Measurements from ENCODE around the gene PET117. TPM values are rescaled to one million over a fixed set of nuclear protein-coding genes. Genes with fewer than 3 reads are reported as not detected.

Gene PET117
- total and polyA plus RNA-seq, 12 donors = 4.5 to 45.4 (median 17.8) TPM

GRCh38 chr20:18164356-18164755 is 26.7 kb downstream of the PET117 start:
- no peak overlapping the region for H3K4me3 ChIP-seq
- no peaks in the 10 kb centered on the region for H3K9me3 ChIP-seq (replicated peaks in 1 of 3)
- H3K4me1 ChIP-seq (replicated peaks in 1 of 2) = peaks cover 0 to 10% of the 10 kb centered on the region in 2 donors
- DNase-seq = no peak
- 93 to 97% (median 96%) methylated on average over 2 of the region's 2 CpGs for WGBS, 4 donors
- TF ChIP-seq CTCF (IDR thresholded peaks at IDR 0.05) (no peak), POLR2A (IDR thresholded peaks at IDR 0.05) (no peak)
- H3K27me3 ChIP-seq = no peaks in the 10 kb centered on the region
- H3K36me3 ChIP-seq (replicated peaks in 1 of 2) = peaks cover 0 to 34% of the 10 kb centered on the region in 2 donors
- no peak overlapping the region for H3K27ac ChIP-seq
- intact Hi-C loops (cut with DNase I) = no loop called here

- 62 to 75% (median 71%) methylated on average over 3 of the region's 3 CpGs for WGBS, 4 donors
- Histone ChIP-seq H3K36me3 (replicated peaks in 1 of 2) (peaks cover 0 to 23% of the 10 kb centered on the region in 2 donors), H3K4me1 (replicated peaks in 1 of 2) (peaks cover 0 to 10% of the 10 kb centered on the region in 2 donors), H3K4me3 (no peak overlapping the region), H3K9me3 (replicated peaks in 1 of 3) (no peaks in the 10 kb centered on the region), H3K27ac (no peak overlapping the region), H3K27me3 (no peaks in the 10 kb centered on the region)
- intact Hi-C loops (cut with DNase I) = no loop called here
- DNase-seq = peak in 1 of 7 donors; percentile 3
- TF ChIP-seq POLR2A (IDR thresholded peaks at IDR 0.05) (no peak), CTCF (IDR thresholded peaks at IDR 0.05) (no peak)
Observed at GRCh38 chr20:18165553-18165952, 27.9 kb downstream of the PET117 start.

GRCh38 chr20:18166241-18166881 is 28.7 kb downstream of the PET117 start:
- peaks cover 0 to 21% of the 10 kb centered on the region in 2 donors for H3K36me3 ChIP-seq (replicated peaks in 1 of 2)
- 72 to 80% (median 78%) methylated on average over 5 of the region's 5 CpGs for WGBS, 4 donors
- no peak for TF ChIP-seq POLR2A (IDR thresholded peaks at IDR 0.05)
- no peak for TF ChIP-seq CTCF (IDR thresholded peaks at IDR 0.05)
- peaks cover 0 to 10% of the 10 kb centered on the region in 2 donors for H3K4me1 ChIP-seq (replicated peaks in 1 of 2)
- no peak overlapping the region for H3K27ac ChIP-seq
- H3K4me3 ChIP-seq = no peak overlapping the region
- H3K9me3 ChIP-seq (replicated peaks in 1 of 3) = no peaks in the 10 kb centered on the region
- H3K27me3 ChIP-seq = no peaks in the 10 kb centered on the region
- no peak for DNase-seq
- intact Hi-C loops (cut with DNase I) = no loop called here

GRCh38 chr20:18166950-18167349 is 29.3 kb downstream of the PET117 start:
- intact Hi-C loops (cut with DNase I) = no loop called here
- WGBS, 4 donors = 73 to 100% (median 95%) methylated on average over 1 of the region's 1 CpG
- Histone ChIP-seq H3K27ac (no peak overlapping the region), H3K4me1 (replicated peaks in 1 of 2) (peaks cover 0 to 10% of the 10 kb centered on the region in 2 donors), H3K4me3 (no peak overlapping the region), H3K27me3 (no peaks in the 10 kb centered on the region), H3K9me3 (replicated peaks in 1 of 3) (no peaks in the 10 kb centered on the region), H3K36me3 (replicated peaks in 1 of 2) (peaks cover 0 to 17% of the 10 kb centered on the region in 2 donors)
- TF ChIP-seq CTCF (IDR thresholded peaks at IDR 0.05) (no peak), POLR2A (IDR thresholded peaks at IDR 0.05) (no peak)
- DNase-seq = no peak
